IMR-90 (cell line): ENCODE results near the gene CLBA1. TPM values are rescaled to one million over a fixed set of nuclear protein-coding genes. Genes with fewer than 3 reads are reported as not detected.

ENCODE experiments used
- ATAC-seq: fragments of 200-7000 bp; cut with Tn5 transposase; 2 replicates; pipeline ENCODE4 v1.9.1; 2020; ENCODE audit warnings: low read depth, mild to moderate bottlenecking, moderate library complexity
- BruUV-seq: library from RNA; stranded (reverse); fragments of 400-500 nt; replicated peaks from 2 replicates; lab custom pipeline; 2021; lab: Mats Ljungman, UMichigan
- CTCF ChIA-PET: fragments of 300-600 bp; formaldehyde crosslinking; extraction: SDS; loops from one replicate; lab custom pipeline; 2021; ENCODE audit warnings: antibody characterized with exemption; lab: Yijun Ruan, JAX
- POLR2A ChIA-PET: fragments of 300-600 bp; sonication (Branson Sonifier 250); formaldehyde crosslinking; loops from one replicate; lab custom pipeline; 2022; ENCODE audit warnings: antibody characterized with exemption; ENCODE audit not compliant: unreplicated experiment; lab: Charles Lee
- DNase-seq: peaks from one replicate; pipeline ENCODE4 v3.0.0; 2013
- H2AFZ ChIP-seq: replicated peaks from 2 replicates; pipeline ENCODE3; 2013; ENCODE audit warnings: low read length, mild to moderate bottlenecking; ENCODE audit not compliant: poor library complexity
- H2AK5ac ChIP-seq: 2 replicates; pipeline ENCODE4 v1.6.1; 2013; ENCODE audit warnings: low read depth, low read length, inconsistent platforms
- H2AK9ac ChIP-seq: replicated peaks from 2 replicates; pipeline ENCODE3; 2013; ENCODE audit warnings: mild to moderate bottlenecking, low read depth, low read length, moderate library complexity; ENCODE audit not compliant: poor library complexity
- H2BK120ac ChIP-seq: 2 replicates; pipeline ENCODE4 v1.6.1; 2013; ENCODE audit warnings: low read depth, low read length, inconsistent platforms
- H2BK15ac ChIP-seq: 3 replicates; pipeline ENCODE4 v1.6.1; 2013; ENCODE audit warnings: low read depth, low read length, inconsistent platforms
- H2BK20ac ChIP-seq: 2 replicates; pipeline ENCODE4 v1.6.1; 2013; ENCODE audit warnings: low read depth, mild to moderate bottlenecking, inconsistent platforms, low read length, moderate library complexity
- H2BK5ac ChIP-seq: 2 replicates; pipeline ENCODE4 v1.6.1; 2013; ENCODE audit warnings: mild to moderate bottlenecking, low read depth, low read length, inconsistent platforms; ENCODE audit not compliant: poor library complexity, severe bottlenecking
- H3K14ac ChIP-seq: replicated peaks from 2 replicates; pipeline ENCODE4 v1.6.1; 2013; ENCODE audit warnings: low read depth, low read length, inconsistent platforms
- H3K18ac ChIP-seq: 2 replicates; pipeline ENCODE4 v1.6.1; 2013; ENCODE audit warnings: low read depth, low read length, control low read depth
- H3K23ac ChIP-seq: 2 replicates; pipeline ENCODE4 v1.6.1; 2013; ENCODE audit warnings: low read depth, low read length, inconsistent platforms
- H3K27ac ChIP-seq: 2 replicates; pipeline ENCODE4 v1.5.1; 2013; ENCODE audit warnings: mild to moderate bottlenecking, control low read depth, low read length; ENCODE audit not compliant: insufficient read depth
- H3K27me3 ChIP-seq: 2 replicates; pipeline ENCODE4 v1.6.1; 2013; ENCODE audit warnings: low read length; ENCODE audit not compliant: control insufficient read depth, insufficient read depth
- H3K36me3 ChIP-seq: 2 replicates; pipeline ENCODE4 v1.6.1; 2013; ENCODE audit warnings: low read length, mixed read lengths; ENCODE audit not compliant: control insufficient read depth, insufficient read depth
- H3K4ac ChIP-seq: 2 replicates; pipeline ENCODE4 v1.6.1; 2013; ENCODE audit warnings: low read depth, low read length, inconsistent platforms
- H3K4me1 ChIP-seq: 2 replicates; pipeline ENCODE4 v1.6.1; 2013; ENCODE audit warnings: low read length, mixed read lengths; ENCODE audit not compliant: control insufficient read depth, insufficient read depth
- H3K4me2 ChIP-seq: 2 replicates; pipeline ENCODE4 v1.6.1; 2013; ENCODE audit warnings: low read depth, mild to moderate bottlenecking, control low read depth, low read length, moderate library complexity
- H3K4me3 ChIP-seq: 2 replicates; pipeline ENCODE4 v1.5.1; 2013; ENCODE audit warnings: low read depth, mild to moderate bottlenecking, control low read depth, low read length, moderate library complexity; ENCODE audit not compliant: insufficient read depth
- H3K56ac ChIP-seq: 2 replicates; pipeline ENCODE4 v1.6.1; 2013; ENCODE audit warnings: low read length, inconsistent platforms; ENCODE audit not compliant: insufficient read depth; ENCODE audit errors: extremely low read depth
- H3K79me1 ChIP-seq, 2 experiments: 2 replicates each; pipeline ENCODE4 v1.6.1; 2013; ENCODE audit warnings: low read length in 2 of 2, inconsistent platforms in 1 of 2, low read depth in 1 of 2
- H3K9ac ChIP-seq: 2 replicates; pipeline ENCODE4 v1.6.1; 2013; ENCODE audit warnings: low read depth, low read length, control low read depth
- H3K9me1 ChIP-seq: 2 replicates; pipeline ENCODE4 v1.6.1; 2013; ENCODE audit warnings: low read length, inconsistent platforms; ENCODE audit not compliant: insufficient read depth
- H3K9me3 ChIP-seq: 2 replicates; pipeline ENCODE4 v1.6.1; 2013; ENCODE audit warnings: low read length; ENCODE audit not compliant: control insufficient read depth, insufficient read depth
- H4K20me1 ChIP-seq: 2 replicates; pipeline ENCODE4 v1.6.1; 2013; ENCODE audit warnings: low read length, inconsistent platforms; ENCODE audit not compliant: insufficient read depth
- H4K5ac ChIP-seq: 2 replicates; pipeline ENCODE4 v1.6.1; 2013; ENCODE audit warnings: mild to moderate bottlenecking, low read depth, low read length, control low read depth
- H4K8ac ChIP-seq, 2 experiments: 2 replicates each; pipeline ENCODE4 v1.6.1; 2013; ENCODE audit warnings: low read depth in 2 of 2, low read length in 2 of 2, control low read depth in 1 of 2, inconsistent platforms in 1 of 2
- H4K91ac ChIP-seq: 2 replicates; pipeline ENCODE4 v1.6.1; 2013; ENCODE audit warnings: low read depth, low read length, inconsistent platforms; ENCODE audit not compliant: insufficient read depth
- WGBS, 2 experiments: methylation state at CpG; one replicate each; pipeline versions ENCODE4 v1.1.5 to v1.1.7; 2013; ENCODE audit warnings: missing lambda C conversion rate in 2 of 2; ENCODE audit not compliant: insufficient read length in 1 of 2; ENCODE audit errors: extremely low coverage in 2 of 2; 5-methylcytosine and 5-hydroxymethylcytosine counted together
- dilution Hi-C: fragments of 300-500 bp; cut with HindIII; formaldehyde crosslinking; loops from one replicate; pipeline ENCODE4 v1.14.3; 2018; ENCODE audit warnings: low sequenced_read_pairs; ENCODE audit not compliant: unreplicated experiment
- in situ Hi-C: fragments of 300-500 bp; cut with MboI; formaldehyde crosslinking; loops from 3 replicates; pipeline ENCODE4 v1.14.3; 2019; ENCODE audit warnings: low sequenced_read_pairs, inconsistent platforms, mixed read lengths
- intact Hi-C: fragments of 100-400 bp; cut with micrococcal nuclease; formaldehyde crosslinking; loops from 2 replicates; pipeline ENCODE4 v1.10.0; 2022
- polyA plus RNA-seq, 3 experiments: library from polyadenylated mRNA; depleted of rRNA; stranded (reverse); fragments of >200 nt; gene quantifications; 2 replicates each; pipeline ENCODE4 v1.2.3, GENCODE V29; 2012; ENCODE audit warnings: low replicate concordance in 1 of 3
- total RNA-seq: library from RNA; depleted of rRNA; stranded (reverse); fragments of >200 nt; gene quantifications from 2 replicates; pipeline ENCODE4 v1.2.3, GENCODE V29; 2012
- TF ChIP-seq, protein P1 (sequence below): fragments of 150-350 bp; IDR thresholded peaks from 2 replicates; pipeline ENCODE4 v1.6.1; 2016; ENCODE audit warnings: low read depth, mild to moderate bottlenecking, low read length, moderate library complexity, borderline replicate concordance

The CLBA1 gene
- total and polyA plus RNA-seq, 2 of the 4 experiments (the other 2 are of a cell fraction) = 2.7 to 6.2 TPM

DNA sequence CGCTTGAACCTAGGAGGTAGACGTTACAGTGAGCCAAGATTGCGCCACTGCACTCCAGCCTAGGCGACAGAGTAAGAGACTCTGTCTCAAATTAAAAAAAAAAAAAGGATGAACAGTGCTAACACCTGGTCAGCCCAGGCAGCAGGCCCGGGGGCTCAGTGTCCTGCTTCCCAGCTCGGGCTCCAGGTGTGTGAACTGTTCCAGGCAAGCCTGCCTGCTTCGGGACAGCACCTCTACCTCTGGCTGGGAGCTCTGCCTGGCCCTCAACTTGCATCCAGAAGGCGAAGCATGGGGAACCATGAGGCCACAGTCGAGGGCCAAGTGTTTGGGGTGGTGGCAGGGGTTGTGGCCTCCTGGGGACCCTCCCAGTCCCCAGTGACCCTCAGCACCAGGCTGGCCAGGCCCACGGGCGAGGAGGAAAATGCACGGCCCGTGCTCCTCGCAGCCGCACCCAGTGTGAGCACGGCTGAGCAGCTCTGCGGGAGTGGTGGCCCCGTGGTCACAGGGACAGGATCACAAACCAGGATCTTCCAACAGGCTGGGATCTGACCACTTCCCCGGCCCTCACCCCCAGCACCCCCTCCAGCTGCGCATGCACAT is 19.8 kb downstream of the CLBA1 start:
- H3K27me3 ChIP-seq = no peaks in the 10 kb centered on the region
- H3K23ac ChIP-seq = no peak overlapping the region
- no peak overlapping the region for H4K5ac ChIP-seq
- CTCF ChIA-PET = no interaction called here
- H4K91ac ChIP-seq = no peak overlapping the region
- no peaks in the 10 kb centered on the region for H3K9me3 ChIP-seq
- no peak overlapping the region for H2AK5ac ChIP-seq
- H3K14ac ChIP-seq = no peak overlapping the region
- no peak overlapping the region for H4K8ac ChIP-seq
- H3K36me3 ChIP-seq = peaks cover 17% of the 10 kb centered on the region
- H2AK9ac ChIP-seq = no peak overlapping the region
- dilution Hi-C loops = no loop called here
- H2BK120ac ChIP-seq = no peak overlapping the region
- H3K4me2 ChIP-seq = no peak overlapping the region
- no peak overlapping the region for H2AFZ ChIP-seq
- no TSS peak for BruUV-seq
- 94% methylated on average over 16 of the region's 20 CpGs; no CpG with 5 or more reads in 1 of the 2 experiments for WGBS, 2 experiments
- in situ Hi-C loops = no loop called here
- H2BK15ac ChIP-seq = no peak overlapping the region
- H3K4me1 ChIP-seq = no peaks in the 10 kb centered on the region
- TF ChIP-seq, protein P1, sequence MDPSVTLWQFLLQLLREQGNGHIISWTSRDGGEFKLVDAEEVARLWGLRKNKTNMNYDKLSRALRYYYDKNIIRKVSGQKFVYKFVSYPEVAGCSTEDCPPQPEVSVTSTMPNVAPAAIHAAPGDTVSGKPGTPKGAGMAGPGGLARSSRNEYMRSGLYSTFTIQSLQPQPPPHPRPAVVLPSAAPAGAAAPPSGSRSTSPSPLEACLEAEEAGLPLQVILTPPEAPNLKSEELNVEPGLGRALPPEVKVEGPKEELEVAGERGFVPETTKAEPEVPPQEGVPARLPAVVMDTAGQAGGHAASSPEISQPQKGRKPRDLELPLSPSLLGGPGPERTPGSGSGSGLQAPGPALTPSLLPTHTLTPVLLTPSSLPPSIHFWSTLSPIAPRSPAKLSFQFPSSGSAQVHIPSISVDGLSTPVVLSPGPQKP = no peak
- H3K27ac ChIP-seq = no peak overlapping the region
- no peak overlapping the region for H3K4ac ChIP-seq
- no peak overlapping the region for H3K4me3 ChIP-seq
- H3K56ac ChIP-seq = no peak overlapping the region
- H3K18ac ChIP-seq = no peak overlapping the region
- H3K9ac ChIP-seq = no peak overlapping the region
- ATAC-seq (no peak), DNase-seq (no peak)
- H4K20me1 ChIP-seq = peaks cover 11% of the 10 kb centered on the region
- H2BK5ac ChIP-seq = no peak overlapping the region
- no peaks in the 10 kb centered on the region for H3K9me1 ChIP-seq
- H2BK20ac ChIP-seq = no peak overlapping the region
- POLR2A ChIA-PET = interaction anchor here (0.5 kb wide), 1 partner anchor 20 kb away, joined by 6 read pairs; no protein-coding TSS in a partner anchor
- intact Hi-C loops = no loop called here
- H3K79me1 ChIP-seq = peaks cover 18 to 32% of the 10 kb centered on the region in 2 experiments
